GM18511 (cell line): Measurements from ENCODE around the gene DUSP15.
"Not testable (repeated sequence)": the region's sequence is repeated elsewhere in the genome, so short reads cannot be mapped to it uniquely, and the experiment has no call there.

Source experiments
- ATAC-seq: cut with Tn5 transposase; IDR thresholded peaks from one replicate; pipeline ENCODE4 v1.9.1; 2021; ENCODE audit warnings: mild to moderate bottlenecking, moderate library complexity; ENCODE audit not compliant: unreplicated experiment

DUSP15 gene

GRCh38 chr20:31840906-31841816 lies 29.2 kb downstream of the DUSP15 start:
- ATAC-seq = no peak

- ATAC-seq = no peak
Measured at GRCh38 chr20:31839782-31840487, 30.4 kb downstream of the DUSP15 start.

- ATAC-seq = no peak
Measured at GRCh38 chr20:31838646-31839292, 31.6 kb downstream of the DUSP15 start.

- no peak for ATAC-seq
Measured at GRCh38 chr20:31837896-31838397, 32.4 kb downstream of the DUSP15 start.

DNA sequence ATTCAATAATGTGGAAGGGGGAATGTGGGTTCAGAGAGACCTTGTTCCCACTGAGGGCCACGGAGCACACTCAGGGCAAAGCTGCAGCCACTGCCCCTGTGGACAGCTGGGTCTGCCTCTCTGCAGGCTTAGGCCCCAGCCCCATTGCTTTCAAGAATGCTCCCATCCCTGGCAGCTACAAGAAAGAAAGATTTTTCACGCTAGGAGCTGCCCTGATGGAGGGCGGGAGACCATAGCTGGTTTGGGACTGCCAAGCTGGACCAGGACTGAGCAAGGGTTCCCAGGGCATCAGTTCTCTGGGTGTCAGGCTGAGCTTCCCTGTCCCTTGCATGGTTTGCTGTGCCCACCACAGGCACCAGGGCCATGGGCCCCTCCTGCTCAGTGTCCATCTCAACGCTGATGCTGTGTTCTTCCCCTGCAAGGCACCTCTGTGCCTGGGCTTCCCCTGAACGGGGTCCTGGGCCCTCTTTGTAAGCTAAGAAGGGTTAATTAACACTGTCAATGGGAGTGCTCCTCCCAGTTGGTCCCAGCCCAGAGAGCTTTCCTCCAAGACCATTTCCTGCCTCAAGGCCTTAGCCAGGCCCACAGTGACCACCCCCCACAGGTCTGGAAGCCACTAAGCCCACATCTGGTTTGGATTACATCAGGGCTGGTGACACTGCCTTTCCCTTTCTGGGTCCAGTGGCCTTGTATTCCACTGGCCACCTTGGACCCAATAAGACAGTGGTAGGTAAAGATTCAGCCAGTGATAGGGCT lies 33.3 kb downstream of the DUSP15 start:
- no peak for ATAC-seq

GRCh38 chr20:31835977-31836852 lies 34.1 kb downstream of the DUSP15 start:
- peak; percentile 91 for ATAC-seq

GRCh38 chr20:31835554-31835953 lies 34.8 kb downstream of the DUSP15 start:
- no peak for ATAC-seq

GRCh38 chr20:31833931-31834521 lies 36.3 kb downstream of the DUSP15 start:
- ATAC-seq = no peak

DNA sequence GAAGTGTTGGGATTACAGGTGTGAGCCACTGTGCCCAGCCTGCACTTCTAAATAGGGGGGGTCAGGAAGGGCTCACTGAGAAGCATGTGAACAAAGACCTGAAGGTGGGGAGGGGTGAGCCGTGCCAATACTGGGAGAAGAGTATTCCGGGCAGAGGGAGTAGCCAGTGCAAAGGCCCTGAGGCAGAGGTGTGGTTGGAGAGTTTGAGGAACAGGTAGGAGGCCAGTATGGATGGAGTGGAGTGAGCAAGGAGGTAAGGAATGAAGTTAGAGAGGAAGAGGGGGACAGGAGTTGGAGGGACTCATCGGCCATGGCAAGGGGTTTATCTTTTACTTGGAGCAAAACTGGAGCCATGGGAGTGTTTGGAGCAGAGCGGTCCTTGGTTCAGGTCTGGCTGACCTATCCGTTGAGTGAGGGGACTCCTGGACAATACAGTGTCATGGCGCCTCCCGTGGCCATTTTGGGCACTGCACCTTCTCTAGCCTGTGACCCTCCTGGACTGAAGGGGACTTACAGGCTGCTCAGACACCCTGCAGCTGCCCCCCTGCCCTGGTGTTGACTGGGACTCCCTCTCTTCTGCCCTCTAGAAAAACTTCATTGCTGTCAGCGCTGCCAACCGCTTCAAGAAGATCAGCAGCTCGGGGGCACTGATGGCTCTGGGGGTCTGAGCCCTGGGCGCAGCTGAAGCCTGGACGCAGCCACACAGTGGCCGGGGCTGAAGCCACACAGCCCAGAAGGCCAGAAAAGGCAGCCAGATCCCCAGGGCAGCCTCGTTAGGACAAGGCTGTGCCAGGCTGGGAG lies 37.0 kb downstream of the DUSP15 start:
- ATAC-seq = no peak

- ATAC-seq = no peak
Measured at GRCh38 chr20:31831771-31832306, 38.5 kb downstream of the DUSP15 start.

DNA sequence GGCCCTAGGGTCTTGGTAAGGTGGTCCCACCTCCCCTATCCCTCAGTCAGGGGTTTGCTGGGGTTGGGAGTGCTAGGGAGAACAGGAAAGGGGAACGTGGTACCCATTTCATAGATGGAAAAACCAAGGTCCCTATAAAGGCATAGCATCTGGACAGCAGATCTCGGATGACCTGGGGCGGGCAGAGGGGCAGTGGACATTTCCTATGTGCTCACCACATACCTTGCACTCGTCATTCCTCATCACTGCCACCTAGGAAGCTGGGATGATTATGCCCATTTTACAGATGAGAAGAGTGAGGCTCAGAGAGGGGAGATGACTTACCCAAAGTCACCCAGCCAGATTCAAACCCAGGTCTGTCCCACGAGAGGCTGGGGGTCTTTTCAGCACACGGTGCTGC lies 39.1 kb downstream of the DUSP15 start:
- no peak for ATAC-seq

- ATAC-seq = no peak
Measured at GRCh38 chr20:31830406-31830981, 39.8 kb downstream of the DUSP15 start.

- no peak for ATAC-seq
Measured at GRCh38 chr20:31829731-31830130, 40.6 kb downstream of the DUSP15 start.

DNA sequence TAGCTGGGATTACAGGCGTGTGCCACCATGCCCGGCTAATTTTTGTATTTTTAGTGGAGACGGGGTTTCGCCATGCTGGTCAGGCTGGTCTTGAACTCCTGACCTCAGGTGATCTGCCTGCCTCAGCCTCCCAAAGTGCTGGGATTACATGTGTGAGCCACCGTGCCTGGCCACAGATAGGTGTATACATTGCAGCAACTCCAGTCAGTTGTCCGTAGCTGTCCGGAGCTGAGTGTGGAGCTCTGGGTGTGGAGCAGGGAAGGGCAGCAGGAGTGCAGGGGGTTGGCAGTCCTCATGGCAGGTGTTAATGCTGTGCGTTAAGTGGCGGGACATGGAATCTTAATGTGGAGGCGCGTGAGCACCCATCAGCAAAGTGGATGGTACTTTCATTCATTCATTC lies 42.3 kb downstream of the DUSP15 start:
- not testable (repeated sequence) for ATAC-seq

- no peak for ATAC-seq
Measured at GRCh38 chr20:31827059-31827458, 43.3 kb downstream of the DUSP15 start.

DNA sequence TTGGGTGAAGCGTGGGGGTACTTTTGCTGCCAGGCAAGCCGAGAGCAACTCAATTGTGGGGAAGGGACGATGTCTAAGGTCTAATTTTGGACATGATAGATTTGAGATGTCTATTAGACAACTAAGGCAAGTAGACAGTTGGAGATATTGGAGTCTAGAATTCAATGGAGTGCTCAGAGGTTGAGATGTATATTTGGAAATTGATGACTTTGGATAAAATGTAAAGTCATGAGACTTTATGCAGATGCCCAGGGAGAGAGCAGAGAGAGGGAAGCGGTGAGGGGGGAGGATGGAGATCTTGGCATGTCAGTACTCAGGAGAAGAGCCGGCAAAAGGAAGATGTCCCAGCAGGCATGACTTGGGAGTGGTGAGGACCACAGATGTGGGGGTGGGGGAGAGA lies 44.3 kb downstream of the DUSP15 start:
- no peak for ATAC-seq

DNA sequence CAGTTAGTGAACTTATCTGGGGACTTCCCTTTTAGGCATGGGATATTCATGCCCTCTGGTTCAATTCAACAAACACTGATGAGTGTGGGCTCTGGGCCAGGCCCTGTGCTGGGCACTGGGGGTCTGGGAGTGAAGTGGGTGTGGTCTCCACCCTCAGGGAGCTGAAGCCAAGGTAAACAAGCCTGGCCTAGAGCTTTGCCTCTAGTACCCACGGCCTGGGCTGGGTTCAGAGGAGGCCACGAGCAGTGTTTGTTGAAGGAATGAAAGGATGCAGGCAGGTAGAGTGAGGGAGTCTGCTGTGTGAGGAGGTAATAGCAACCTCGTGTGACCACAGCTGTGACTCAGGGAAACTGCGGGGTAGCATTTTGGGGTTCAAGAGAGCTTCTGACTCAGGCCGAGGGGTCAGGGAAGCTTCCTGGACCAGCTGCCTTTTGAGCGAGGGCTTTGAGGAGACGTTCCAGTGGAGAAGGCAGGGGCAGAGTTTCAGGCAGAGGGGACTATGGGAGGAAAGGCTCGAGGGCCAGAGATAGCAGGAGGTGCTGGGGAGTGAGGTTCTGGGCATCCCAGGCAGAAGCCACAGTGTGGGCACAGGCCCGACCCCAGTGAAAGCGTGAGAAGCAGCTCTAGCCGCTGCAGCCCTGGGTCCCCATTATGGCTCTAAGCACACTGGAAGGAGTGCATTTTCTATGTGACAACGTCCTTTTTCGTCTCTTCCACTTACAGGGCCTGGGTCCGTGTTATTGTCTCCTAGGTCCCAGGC lies 45.6 kb downstream of the DUSP15 start:
- ATAC-seq = no peak
